OCI-LY1 (cell line): Measurements from ENCODE around the gene DOCK6.

Experiments used
- H2AFZ ChIP-seq: fragments of 200-600 bp; sonication (generic), shearing (Covaris generic); 2 replicates; pipeline ENCODE4 v1.6.0; 2014; ENCODE audit warnings: antibody characterized with exemption, mild to moderate bottlenecking, low read length
- H3F3A ChIP-seq: fragments of 200-600 bp; sonication (generic), shearing (Covaris generic); 2 replicates; pipeline ENCODE4 v1.6.0; 2014; ENCODE audit warnings: mild to moderate bottlenecking, antibody characterized with exemption, low read length, moderate library complexity; ENCODE audit not compliant: insufficient read depth
- H3K27ac ChIP-seq: fragments of 200-600 bp; sonication (generic); 2 replicates; pipeline ENCODE4 v1.5.1; 2014; ENCODE audit warnings: low read length, mixed run types, mild to moderate bottlenecking, low read depth; ENCODE audit not compliant: poor library complexity, severe bottlenecking
- H3K27me3 ChIP-seq: fragments of 200-600 bp; sonication (generic); 2 replicates; pipeline ENCODE4 v1.6.0; 2014; ENCODE audit warnings: antibody characterized with exemption, mild to moderate bottlenecking, low read length, moderate library complexity; ENCODE audit not compliant: insufficient read depth
- H3K36me3 ChIP-seq: fragments of 200-600 bp; sonication (generic); 2 replicates; pipeline ENCODE4 v1.6.1; 2014; ENCODE audit warnings: mild to moderate bottlenecking, antibody characterized with exemption, low read length, moderate library complexity, mixed read lengths; ENCODE audit not compliant: insufficient read depth
- H3K4me1 ChIP-seq: fragments of 200-600 bp; sonication (generic); 2 replicates; pipeline ENCODE4 v1.5.1; 2014; ENCODE audit warnings: mild to moderate bottlenecking, low read length, moderate library complexity; ENCODE audit not compliant: insufficient read depth, severe bottlenecking
- H3K4me2 ChIP-seq: fragments of 200-600 bp; sonication (generic), shearing (Covaris generic); 2 replicates; pipeline ENCODE4 v1.6.1; 2014; ENCODE audit warnings: low read length
- H3K4me3 ChIP-seq: fragments of 200-600 bp; sonication (generic); 2 replicates; pipeline ENCODE4 v1.5.1; 2014; ENCODE audit warnings: low read length, low read depth, mild to moderate bottlenecking, mixed read lengths; ENCODE audit not compliant: poor library complexity, severe bottlenecking
- H3K79me2 ChIP-seq: fragments of 200-600 bp; shearing (Covaris generic); 2 replicates; pipeline ENCODE4 v1.6.1; 2016; ENCODE audit warnings: mixed run types, low read length, mixed read lengths; ENCODE audit not compliant: insufficient read depth
- H3K9ac ChIP-seq: fragments of 200-600 bp; sonication (generic), shearing (Covaris generic); 2 replicates; pipeline ENCODE4 v1.6.1; 2014; ENCODE audit warnings: mild to moderate bottlenecking, low read length, mixed read lengths
- H3K9me2 ChIP-seq: fragments of 200-600 bp; sonication (generic), shearing (Covaris generic); 2 replicates; pipeline ENCODE4 v1.6.1; 2014; ENCODE audit warnings: low read depth, mild to moderate bottlenecking, low read length, mixed read lengths
- H3K9me3 ChIP-seq: fragments of 200-600 bp; shearing (Covaris generic); 2 replicates; pipeline ENCODE4 v1.6.1; 2014; ENCODE audit warnings: low read length, mixed read lengths
- H4K20me1 ChIP-seq: fragments of 200-600 bp; sonication (generic), shearing (Covaris generic); 2 replicates; pipeline ENCODE4 v1.6.0; 2016; ENCODE audit warnings: mild to moderate bottlenecking, low read length; ENCODE audit not compliant: insufficient read depth
- CTCF ChIP-seq: fragments of 200-600 bp; sonication (generic), shearing (Covaris generic); IDR thresholded peaks from 2 replicates; pipeline ENCODE4 v1.5.1; 2017; ENCODE audit warnings: mild to moderate bottlenecking, antibody characterized with exemption, low read length, moderate library complexity, mixed read lengths
- EZH2 ChIP-seq: fragments of 200-600 bp; sonication (generic), shearing (Covaris generic); IDR thresholded peaks from 2 replicates; pipeline ENCODE4 v1.8.0; 2017; ENCODE audit warnings: borderline replicate concordance, mixed run types, mild to moderate bottlenecking, antibody characterized with exemption, low read length, moderate library complexity, mixed read lengths

DOCK6 gene

GRCh38 chr19:11304936-11305335 is 42.6 kb upstream of the DOCK6 start:
- Histone ChIP-seq H2AFZ (no peak overlapping the region), H3F3A (no peaks in the 10 kb centered on the region), H3K4me2 (no peak overlapping the region)

DNA sequence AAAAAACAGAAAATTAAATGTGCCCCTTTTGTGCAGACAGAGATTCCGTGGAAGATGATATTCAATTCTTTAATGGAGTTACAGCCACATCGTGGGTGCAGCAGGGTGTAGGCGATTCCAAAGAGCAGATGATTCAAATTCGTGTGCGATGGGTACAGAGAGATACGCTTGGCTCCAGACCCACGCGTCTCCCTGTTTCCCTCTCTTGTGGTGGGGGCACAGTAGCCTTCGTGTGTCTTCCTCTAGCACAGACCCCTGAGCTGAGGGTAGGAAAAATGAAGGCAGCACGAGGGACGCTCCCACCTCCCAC is 38.4 kb upstream of the DOCK6 start:
- no peak overlapping the region for H3K4me2 ChIP-seq
- no peaks in the 10 kb centered on the region for H3K9me2 ChIP-seq
- no peaks in the 10 kb centered on the region for H3K9me3 ChIP-seq
- H3K79me2 ChIP-seq = no peaks in the 10 kb centered on the region
- H4K20me1 ChIP-seq = no peaks in the 10 kb centered on the region
- no peak overlapping the region for H3K4me3 ChIP-seq
- no peaks in the 10 kb centered on the region for H3F3A ChIP-seq
- H3K27ac ChIP-seq = no peak overlapping the region
- H3K36me3 ChIP-seq = no peaks in the 10 kb centered on the region
- no peak overlapping the region for H3K9ac ChIP-seq
- TF ChIP-seq EZH2 (no peak), CTCF (no peak)
- no peak overlapping the region for H2AFZ ChIP-seq
- no peaks in the 10 kb centered on the region for H3K4me1 ChIP-seq
- H3K27me3 ChIP-seq = no peaks in the 10 kb centered on the region; the same call in 1 of the 2 replicates

More at GRCh38 chr19:11304936-11305335, 42.6 kb upstream of the DOCK6 start:
- no peak overlapping the region for H3K27ac ChIP-seq
- no peaks in the 10 kb centered on the region for H3K4me1 ChIP-seq
- H3K9me3 ChIP-seq = no peaks in the 10 kb centered on the region
- H3K36me3 ChIP-seq = no peaks in the 10 kb centered on the region
- TF ChIP-seq CTCF (no peak), EZH2 (no peak)
- no peaks in the 10 kb centered on the region for H4K20me1 ChIP-seq
- H3K27me3 ChIP-seq = no peaks in the 10 kb centered on the region
- no peak overlapping the region for H3K4me3 ChIP-seq
- no peaks in the 10 kb centered on the region for H3K79me2 ChIP-seq
- H3K9me2 ChIP-seq = no peaks in the 10 kb centered on the region
- H3K9ac ChIP-seq = no peak overlapping the region

DNA sequence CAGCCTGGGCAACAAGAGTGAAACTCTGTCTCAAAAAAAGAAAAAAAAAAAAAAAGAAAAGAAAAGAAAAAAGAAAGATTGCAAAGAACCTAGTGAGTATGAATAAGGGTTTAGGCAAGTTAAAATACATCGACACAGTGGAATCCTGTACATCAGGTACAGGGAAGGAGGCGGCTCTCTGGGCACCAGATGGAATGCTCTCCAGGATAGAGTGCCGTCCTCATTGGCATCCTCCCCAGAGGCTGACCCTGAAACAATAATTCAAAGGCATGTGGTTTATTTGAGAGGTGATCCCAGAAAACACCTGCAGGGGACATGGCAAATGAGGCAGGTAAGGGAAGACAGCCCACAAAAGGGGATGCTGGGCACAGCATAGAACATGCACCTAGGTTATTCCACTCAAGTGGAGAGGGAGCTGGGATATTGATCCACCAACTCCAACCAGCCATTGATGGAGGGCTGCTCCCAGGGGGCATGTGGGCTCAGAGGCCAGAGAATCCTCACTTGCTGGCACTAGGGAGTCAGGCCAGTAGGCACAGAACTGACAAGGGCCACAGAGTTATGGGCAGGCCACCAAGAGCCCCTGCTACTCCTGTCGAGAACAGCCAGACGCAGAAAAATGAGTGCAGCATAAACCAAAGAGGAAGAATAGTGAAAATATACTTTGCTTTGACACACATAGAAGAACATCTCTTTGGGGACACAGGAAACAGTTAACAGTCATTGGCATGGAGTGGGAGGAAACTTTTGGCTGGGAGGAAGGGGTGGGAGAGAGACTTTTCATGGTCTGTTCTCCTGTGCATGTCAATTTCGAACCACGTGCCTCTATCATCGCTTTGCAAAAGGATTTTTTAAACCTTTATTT is 37.9 kb upstream of the DOCK6 start:
- Histone ChIP-seq H3K4me3 (no peak overlapping the region), H3K9me2 (no peaks in the 10 kb centered on the region), H3K27ac (no peak overlapping the region), H3K36me3 (no peaks in the 10 kb centered on the region), H3K4me1 (no peaks in the 10 kb centered on the region), H2AFZ (no peak overlapping the region), H3K4me2 (no peak overlapping the region), H4K20me1 (no peaks in the 10 kb centered on the region), H3K27me3 (no peaks in the 10 kb centered on the region; the same call in 1 of the 2 replicates), H3K79me2 (no peaks in the 10 kb centered on the region), H3K9me3 (no peaks in the 10 kb centered on the region), H3F3A (no peaks in the 10 kb centered on the region), H3K9ac (no peak overlapping the region)
- TF ChIP-seq EZH2 (no peak), CTCF (no peak)
